ENCODE data around the gene CTIF.

DNA sequence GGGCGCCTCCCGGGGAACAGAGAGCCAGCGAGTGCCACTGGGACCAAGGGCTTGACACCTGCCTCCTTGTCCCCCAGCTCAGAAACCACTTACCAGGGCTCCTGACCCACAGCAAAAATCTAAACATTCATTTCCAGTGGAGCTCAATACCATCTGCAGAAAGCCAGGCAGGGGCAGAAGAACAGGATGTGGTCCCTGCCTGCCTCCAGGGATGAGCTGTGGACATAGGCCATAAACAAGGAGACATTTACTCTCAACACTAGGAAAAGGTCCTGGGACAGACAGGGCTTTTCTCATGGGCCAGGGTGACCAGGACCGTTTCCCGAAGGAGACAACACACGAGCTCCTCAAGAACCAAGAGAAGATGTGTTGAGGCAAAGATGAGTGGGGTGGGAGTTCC, 203.0 kb downstream of the CTIF start:
- TF ChIP-seq, protein P1, sequence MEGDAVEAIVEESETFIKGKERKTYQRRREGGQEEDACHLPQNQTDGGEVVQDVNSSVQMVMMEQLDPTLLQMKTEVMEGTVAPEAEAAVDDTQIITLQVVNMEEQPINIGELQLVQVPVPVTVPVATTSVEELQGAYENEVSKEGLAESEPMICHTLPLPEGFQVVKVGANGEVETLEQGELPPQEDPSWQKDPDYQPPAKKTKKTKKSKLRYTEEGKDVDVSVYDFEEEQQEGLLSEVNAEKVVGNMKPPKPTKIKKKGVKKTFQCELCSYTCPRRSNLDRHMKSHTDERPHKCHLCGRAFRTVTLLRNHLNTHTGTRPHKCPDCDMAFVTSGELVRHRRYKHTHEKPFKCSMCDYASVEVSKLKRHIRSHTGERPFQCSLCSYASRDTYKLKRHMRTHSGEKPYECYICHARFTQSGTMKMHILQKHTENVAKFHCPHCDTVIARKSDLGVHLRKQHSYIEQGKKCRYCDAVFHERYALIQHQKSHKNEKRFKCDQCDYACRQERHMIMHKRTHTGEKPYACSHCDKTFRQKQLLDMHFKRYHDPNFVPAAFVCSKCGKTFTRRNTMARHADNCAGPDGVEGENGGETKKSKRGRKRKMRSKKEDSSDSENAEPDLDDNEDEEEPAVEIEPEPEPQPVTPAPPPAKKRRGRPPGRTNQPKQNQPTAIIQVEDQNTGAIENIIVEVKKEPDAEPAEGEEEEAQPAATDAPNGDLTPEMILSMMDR (IDR thresholded peaks at IDR 0.05), result no peak
- TF ChIP-seq POLR2AphosphoS5 (IDR thresholded peaks at IDR 0.05) (no peak), EP300 (IDR thresholded peaks at IDR 0.05) (no peak)
